Neural cell (in vitro differentiated cells): Measurements from ENCODE around the gene NT5DC4. TPM values are rescaled to one million over a fixed set of nuclear protein-coding genes. Genes with fewer than 3 reads are reported as not detected.
A peak's percentile ranks its signal among the peaks of the same experiment; 100 is the strongest.

Source experiments
- H2AFZ ChIP-seq: fragments of 200-600, 300-800 bp; sonication (generic), shearing (Covaris generic); 2 replicates; pipeline ENCODE4 v1.6.0; 2014; ENCODE audit warnings: low read depth, mild to moderate bottlenecking, antibody characterized with exemption, low read length, moderate library complexity
- H3F3A ChIP-seq: fragments of 200-600 bp; shearing (Covaris generic); 2 replicates; pipeline ENCODE4 v1.6.1; 2016; ENCODE audit warnings: mild to moderate bottlenecking, moderate library complexity, mixed read lengths, antibody characterized with exemption, low read length; ENCODE audit not compliant: insufficient read depth, poor library complexity, severe bottlenecking
- H3K27ac ChIP-seq: fragments of 200-600, 300-800 bp; sonication (generic), shearing (Covaris generic); 2 replicates; pipeline ENCODE4 v1.5.1; 2014; ENCODE audit warnings: mild to moderate bottlenecking, low read length, moderate library complexity
- H3K27me3 ChIP-seq: fragments of 300-800, 200-600 bp; sonication (generic), shearing (Covaris generic); 2 replicates; pipeline ENCODE4 v1.6.0; 2014; ENCODE audit warnings: mild to moderate bottlenecking, low read depth, low read length, moderate library complexity; ENCODE audit not compliant: insufficient read depth
- H3K36me3 ChIP-seq: fragments of 300-800, 200-600 bp; sonication (generic), shearing (Covaris generic); 2 replicates; pipeline ENCODE4 v1.5.1; 2014; ENCODE audit warnings: mild to moderate bottlenecking, antibody characterized with exemption, low read length, moderate library complexity; ENCODE audit not compliant: insufficient read depth
- H3K4me2 ChIP-seq: fragments of 300-800, 200-600 bp; sonication (generic), shearing (Covaris generic); 2 replicates; pipeline ENCODE4 v1.6.0; 2014; ENCODE audit warnings: mild to moderate bottlenecking, low read length
- H3K4me3 ChIP-seq: fragments of 300-800, 200-600 bp; sonication (generic), shearing (Covaris generic); 2 replicates; pipeline ENCODE4 v1.5.1; 2014; ENCODE audit warnings: mild to moderate bottlenecking, low read length, moderate library complexity
- H3K79me2 ChIP-seq: fragments of 200-600 bp; shearing (Covaris generic); replicated peaks from 2 replicates; pipeline ENCODE4 v1.6.0; 2014; ENCODE audit warnings: mild to moderate bottlenecking, low read length, moderate library complexity; ENCODE audit not compliant: insufficient read depth
- H3K9ac ChIP-seq: fragments of 300-800, 200-600 bp; sonication (generic), shearing (Covaris generic); 2 replicates; pipeline ENCODE4 v1.6.1; 2016; ENCODE audit warnings: mild to moderate bottlenecking, low read length, mixed read lengths
- H3K9me2 ChIP-seq: fragments of 200-600 bp; shearing (Covaris generic); 2 replicates; pipeline ENCODE4 v1.6.1; 2016; ENCODE audit warnings: mild to moderate bottlenecking, low read length, mixed read lengths; ENCODE audit not compliant: insufficient read depth
- H3K9me3 ChIP-seq: fragments of 200-600, 300-800 bp; sonication (generic), shearing (Covaris generic); 2 replicates; pipeline ENCODE4 v1.6.1; 2016; ENCODE audit warnings: mild to moderate bottlenecking, mixed run types, low read length, moderate library complexity, mixed read lengths
- H4K20me1 ChIP-seq: fragments of 200-600 bp; shearing (Covaris generic); 2 replicates; pipeline ENCODE4 v1.6.1; 2016; ENCODE audit warnings: mild to moderate bottlenecking, mixed run types; ENCODE audit not compliant: insufficient read depth
- CTCF ChIP-seq: fragments of 450-650 bp; IDR thresholded peaks from 2 replicates; pipeline ENCODE4 v1.5.1; 2014; ENCODE audit warnings: antibody characterized with exemption, mild to moderate bottlenecking, moderate library complexity; ENCODE audit not compliant: poor library complexity, severe bottlenecking
- EP300 ChIP-seq: fragments of 450-650 bp; conservative IDR thresholded peaks from 2 replicates; pipeline ENCODE4 v1.6.1; 2014; ENCODE audit warnings: antibody characterized with exemption, mild to moderate bottlenecking, moderate library complexity; ENCODE audit not compliant: poor library complexity, severe bottlenecking
- EZH2 ChIP-seq: fragments of 200-600, 300-800 bp; shearing (Covaris generic), sonication (generic); IDR thresholded peaks from 2 replicates; pipeline ENCODE4 v1.6.1; 2014; ENCODE audit warnings: antibody characterized with exemption, low read length, borderline replicate concordance, mild to moderate bottlenecking; ENCODE audit not compliant: insufficient read depth, poor library complexity, severe bottlenecking
- MXI1 ChIP-seq: fragments of 450-650 bp; conservative IDR thresholded peaks from 2 replicates; pipeline ENCODE4 v1.6.1; 2014; ENCODE audit warnings: antibody characterized with exemption, mild to moderate bottlenecking; ENCODE audit not compliant: poor library complexity, severe bottlenecking
- POLR2AphosphoS5 ChIP-seq: IDR thresholded peaks from 2 replicates; pipeline ENCODE4 v1.6.1; 2012
- RAD21 ChIP-seq: fragments of 450-650 bp; conservative IDR thresholded peaks from 2 replicates; pipeline ENCODE4 v1.6.1; 2014; ENCODE audit warnings: antibody characterized with exemption, mild to moderate bottlenecking, moderate library complexity
- REST ChIP-seq: IDR thresholded peaks from 2 replicates; pipeline ENCODE4 v1.6.1; 2012; ENCODE audit warnings: borderline replicate concordance
- SMC3 ChIP-seq: fragments of 450-650 bp; conservative IDR thresholded peaks from 2 replicates; pipeline ENCODE4 v1.6.1; 2014; ENCODE audit warnings: antibody characterized with exemption, mild to moderate bottlenecking, moderate library complexity; ENCODE audit not compliant: poor library complexity
- TAF1 ChIP-seq: IDR thresholded peaks from 2 replicates; pipeline ENCODE4 v1.6.1; 2012; ENCODE audit warnings: low read depth
- polyA plus RNA-seq: library from polyadenylated mRNA; depleted of rRNA; stranded (reverse); fragments of >200 nt; gene quantifications from 2 replicates; pipeline ENCODE4 v1.2.3, GENCODE V29; 2014

Gene NT5DC4
- polyA plus RNA-seq, 1 donor from 2014 or later, result not detected

GRCh38 chr2:112765251-112765650, 44.4 kb downstream of the NT5DC4 start:
- Histone ChIP-seq H4K20me1 (no peaks in the 10 kb centered on the region), H3K9ac (peak overlapping the region; percentile 59), H2AFZ (peak overlapping the region; percentile 70), H3K9me3 (no peaks in the 10 kb centered on the region), H3K4me2 (peak overlapping the region; percentile 79), H3K27ac (no peak overlapping the region), H3K79me2 (peaks cover 3% of the 10 kb centered on the region), H3F3A (no peaks in the 10 kb centered on the region), H3K27me3 (no peaks in the 10 kb centered on the region), H3K36me3 (no peaks in the 10 kb centered on the region), H3K4me3 (peak overlapping the region; percentile 87), H3K9me2 (no peaks in the 10 kb centered on the region)
- no peak for TF ChIP-seq RAD21
- no peak for TF ChIP-seq REST
- no peak for TF ChIP-seq MXI1
- TF ChIP-seq EP300, result no peak
- TF ChIP-seq SMC3, result no peak
- TF ChIP-seq TAF1, result no peak
- TF ChIP-seq CTCF, result no peak

- Histone ChIP-seq H3K9ac (no peak overlapping the region), H2AFZ (no peak overlapping the region), H4K20me1 (no peaks in the 10 kb centered on the region), H3K36me3 (no peaks in the 10 kb centered on the region), H3K9me3 (no peaks in the 10 kb centered on the region), H3K4me3 (no peak overlapping the region), H3K79me2 (peaks cover 3% of the 10 kb centered on the region), H3K27ac (no peak overlapping the region), H3K4me2 (no peak overlapping the region), H3K27me3 (no peaks in the 10 kb centered on the region), H3K9me2 (no peaks in the 10 kb centered on the region), H3F3A (no peaks in the 10 kb centered on the region)
- TF ChIP-seq POLR2AphosphoS5 (no peak), MXI1 (no peak)
Measured at GRCh38 chr2:112767693-112768330, 47.0 kb downstream of the NT5DC4 start.

- H3K36me3 ChIP-seq, result no peaks in the 10 kb centered on the region
- H3F3A ChIP-seq, result no peaks in the 10 kb centered on the region
- no peaks in the 10 kb centered on the region for H4K20me1 ChIP-seq
- no peak overlapping the region for H3K4me2 ChIP-seq
- H3K27ac ChIP-seq, result no peak overlapping the region
- H3K79me2 ChIP-seq, result peaks cover under 1% of the 10 kb centered on the region
- H3K9me3 ChIP-seq, result no peaks in the 10 kb centered on the region
- H3K27me3 ChIP-seq, result no peaks in the 10 kb centered on the region
- no peaks in the 10 kb centered on the region for H3K9me2 ChIP-seq
- no peak overlapping the region for H3K4me3 ChIP-seq
- TF ChIP-seq MXI1 (no peak), RAD21 (no peak), EZH2 (no peak), CTCF (no peak), SMC3 (no peak)
- no peak overlapping the region for H2AFZ ChIP-seq
- no peak overlapping the region for H3K9ac ChIP-seq
Measured at GRCh38 chr2:112768432-112768831, 47.6 kb downstream of the NT5DC4 start.
